GM19438 (cell line): ENCODE data around the gene C1QTNF6.
"Not testable (repeated sequence)": the region's sequence is repeated elsewhere in the genome, so short reads cannot be mapped to it uniquely, and the experiment has no call there.

Source experiments
- ATAC-seq: cut with Tn5 transposase; IDR thresholded peaks from one replicate; pipeline ENCODE4 v1.9.1; 2021; ENCODE audit warnings: low read depth; ENCODE audit not compliant: unreplicated experiment

C1QTNF6 gene

DNA sequence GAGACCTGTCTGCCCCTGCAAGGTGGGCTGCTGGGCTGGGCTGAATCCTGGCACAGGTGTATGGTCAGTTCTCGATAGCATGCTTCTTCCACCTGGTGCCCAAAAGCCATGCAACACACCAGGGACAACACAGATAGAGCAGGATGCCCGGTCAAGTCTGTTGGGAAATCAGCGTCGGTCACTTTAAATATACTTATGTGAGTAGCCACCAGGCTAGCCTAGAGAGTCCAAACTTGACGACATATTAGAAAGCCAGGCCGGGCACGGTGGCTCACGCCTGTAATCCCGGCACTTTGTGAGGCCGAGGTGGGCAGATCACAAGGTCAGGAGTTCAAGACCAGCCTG lies 8.9 kb downstream of the C1QTNF6 start:
- ATAC-seq, result no peak

DNA sequence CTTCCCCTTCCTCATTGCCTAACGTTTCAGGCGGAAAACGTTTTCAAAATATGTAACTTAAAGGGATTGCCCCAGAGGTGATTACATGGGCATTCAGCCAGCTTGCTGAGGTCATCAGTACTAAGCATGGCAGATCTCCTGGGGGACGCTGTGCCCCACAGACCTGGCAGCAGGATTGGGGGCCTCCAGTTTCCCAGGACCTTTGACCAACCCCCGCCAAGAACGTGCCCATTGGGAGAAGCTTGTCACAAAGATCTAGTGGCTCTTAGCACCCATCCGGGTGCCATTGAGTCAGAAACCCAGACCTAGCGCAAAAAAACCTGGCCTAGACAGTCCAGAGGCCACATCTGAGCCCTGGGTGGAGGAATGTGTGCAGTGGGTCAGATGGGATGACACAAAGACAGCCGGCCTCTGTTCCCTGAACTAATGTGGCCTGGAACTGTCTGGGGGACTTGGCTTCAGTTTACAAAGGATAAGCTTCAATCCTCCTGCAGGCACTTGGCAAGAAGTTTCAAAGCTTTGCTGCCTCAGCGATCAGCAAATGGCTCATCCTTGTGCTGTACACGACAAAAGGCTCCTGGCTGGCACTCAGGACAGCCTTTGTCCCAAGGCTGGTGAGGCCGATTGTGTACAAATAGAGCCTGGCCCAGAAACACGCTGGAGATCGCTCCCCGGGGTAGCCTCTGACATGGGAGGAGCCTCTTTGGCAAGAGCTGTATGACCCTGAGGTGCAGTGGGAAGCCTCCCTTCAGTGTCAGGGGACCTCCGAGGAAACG lies 9.5 kb downstream of the C1QTNF6 start:
- no peak for ATAC-seq

DNA sequence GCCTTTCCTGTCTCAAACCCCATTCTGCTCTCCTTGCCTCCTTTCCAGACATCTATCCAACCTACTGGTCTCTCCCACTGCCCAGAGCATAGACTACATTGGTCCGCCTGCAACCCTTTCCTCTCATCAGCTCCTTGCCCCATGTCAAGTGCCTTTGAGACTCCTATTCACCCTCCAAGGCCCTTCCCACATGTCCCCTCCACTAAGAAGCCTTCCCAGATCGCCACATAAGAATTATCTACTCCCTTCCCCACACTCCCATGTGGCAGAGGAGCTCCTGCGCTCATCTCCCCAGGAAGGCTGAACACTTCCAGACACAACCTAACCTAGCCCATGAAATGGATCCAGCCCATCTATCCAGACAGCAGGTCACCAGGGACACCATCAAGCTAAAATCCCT lies 10.3 kb downstream of the C1QTNF6 start:
- ATAC-seq, result no peak

DNA sequence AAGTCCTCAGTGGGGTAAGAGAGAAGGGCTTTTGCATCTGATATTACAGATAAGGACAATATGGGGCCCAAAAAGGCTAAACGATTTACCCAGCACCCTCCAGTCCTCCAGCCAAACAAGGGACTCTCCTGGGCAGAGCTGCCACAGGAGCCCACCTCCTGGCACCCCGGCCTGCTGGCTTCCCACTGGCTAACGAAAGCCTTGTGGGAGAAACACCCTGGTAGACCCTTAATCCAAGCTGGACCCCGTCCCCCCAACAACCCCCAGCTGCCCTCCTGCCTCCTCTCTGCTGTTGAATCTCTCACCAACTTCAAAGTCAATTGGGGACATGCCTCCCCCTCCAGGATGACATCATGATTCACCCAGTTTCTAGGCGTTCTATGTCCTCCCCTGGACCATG lies 10.8 kb downstream of the C1QTNF6 start:
- no peak for ATAC-seq

DNA sequence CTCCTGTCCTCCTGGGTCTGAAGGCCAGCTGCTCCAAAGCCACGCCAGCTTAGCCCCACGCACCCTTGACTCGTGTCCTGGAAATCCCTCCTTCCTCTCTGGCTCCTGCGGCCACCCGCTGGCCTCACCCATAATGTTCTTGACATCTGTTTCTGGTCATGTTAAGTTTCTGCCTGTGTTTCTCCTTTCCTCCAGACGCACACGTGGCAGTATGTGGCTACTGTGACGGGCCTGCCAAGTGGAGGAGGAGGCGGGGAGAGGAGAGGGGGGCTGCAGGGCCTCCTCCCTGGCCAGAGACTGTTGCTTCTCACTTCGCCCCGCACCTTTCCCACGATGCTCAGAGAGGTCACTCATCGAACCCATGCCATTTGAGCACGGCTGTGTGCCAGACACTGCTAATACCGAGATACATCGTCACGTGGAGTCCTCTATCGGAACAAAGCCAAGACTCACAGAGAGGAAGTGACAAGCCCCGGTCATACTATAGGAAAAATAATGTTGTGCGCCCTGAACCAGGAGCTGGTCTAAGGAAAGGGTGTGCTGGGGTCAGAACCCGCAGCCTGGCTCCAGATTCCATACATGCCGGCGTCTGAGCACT lies 11.5 kb downstream of the C1QTNF6 start:
- no peak for ATAC-seq

DNA sequence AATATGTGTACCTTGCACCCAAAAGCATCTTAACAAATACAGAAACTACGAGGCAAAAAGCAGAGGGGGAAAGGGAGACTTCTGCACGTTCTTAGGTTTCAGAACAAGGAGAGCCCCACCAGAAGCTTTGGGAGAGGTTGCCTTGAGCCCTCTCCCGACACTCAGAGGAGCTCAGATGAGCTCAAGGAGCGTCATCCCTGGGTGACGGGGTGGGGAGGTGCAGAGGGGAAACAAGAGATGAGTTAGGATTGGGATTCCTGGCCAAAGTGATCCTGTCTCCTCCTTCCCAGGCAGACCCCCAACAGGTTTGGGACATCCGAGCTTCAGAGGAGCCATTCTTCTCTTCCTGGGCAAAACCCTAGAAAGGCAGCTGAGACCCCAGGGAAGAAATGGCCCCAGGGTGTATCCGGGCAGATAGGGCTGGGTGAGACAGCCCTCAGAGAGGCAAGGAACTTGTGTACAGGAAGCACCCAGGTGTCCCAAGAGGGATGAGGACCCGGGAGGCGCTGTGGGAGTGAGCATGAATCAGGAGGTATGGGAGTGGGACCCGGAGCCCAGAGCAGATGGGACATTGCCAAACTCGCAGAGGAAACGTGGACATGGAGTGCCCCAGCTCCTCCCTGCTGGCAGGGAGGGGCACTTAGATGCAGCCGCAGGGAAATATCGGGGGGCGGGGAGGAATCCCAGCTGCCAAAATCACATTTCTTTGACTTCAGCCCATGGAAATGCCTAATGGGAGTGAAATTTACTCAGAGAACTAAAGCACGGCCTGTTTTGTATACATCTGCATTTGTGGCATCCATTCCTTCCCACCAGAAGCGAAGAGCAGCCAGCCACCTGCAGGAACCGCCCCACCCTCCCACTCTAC lies 12.4 kb downstream of the C1QTNF6 start:
- ATAC-seq, result no peak

DNA sequence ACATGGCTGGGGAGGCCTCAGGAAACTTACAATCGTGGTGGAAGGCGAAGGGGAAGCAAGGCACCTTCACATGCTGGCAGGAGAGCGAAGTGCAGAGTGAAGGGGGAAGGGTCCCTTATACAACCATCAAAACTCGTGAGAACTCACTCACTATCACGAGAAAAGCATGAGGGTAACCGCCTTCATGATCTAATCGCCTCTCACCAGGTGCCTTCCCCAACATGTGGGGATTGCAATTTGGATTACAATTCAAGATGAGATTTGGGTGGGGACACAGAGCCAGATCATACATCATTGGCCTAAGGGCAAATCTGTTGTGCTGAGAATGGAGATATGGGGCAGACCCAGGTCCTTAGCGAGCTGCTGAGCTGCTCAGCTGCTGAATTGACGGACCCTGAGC lies 13.1 kb downstream of the C1QTNF6 start:
- ATAC-seq, result no peak

DNA sequence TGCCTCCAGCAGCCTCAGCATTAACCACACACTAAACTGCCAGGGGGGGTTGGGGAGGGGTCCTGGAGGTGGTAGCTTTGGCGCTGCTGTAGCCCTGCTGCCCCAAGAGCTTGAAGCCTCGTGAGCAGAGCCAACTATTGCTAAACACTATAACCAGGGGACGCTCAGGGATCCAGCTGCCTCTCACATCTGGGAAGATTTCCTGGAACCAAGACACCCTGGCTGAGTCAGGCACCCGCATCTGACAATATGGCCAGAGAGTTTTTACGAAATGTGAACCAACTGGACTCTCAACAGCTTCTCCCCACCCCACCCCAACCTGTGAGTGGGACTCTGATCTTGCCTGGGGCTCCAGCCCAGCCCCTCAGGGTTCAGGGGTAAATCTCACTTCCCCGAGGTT lies 14.3 kb downstream of the C1QTNF6 start:
- ATAC-seq, result no peak

DNA sequence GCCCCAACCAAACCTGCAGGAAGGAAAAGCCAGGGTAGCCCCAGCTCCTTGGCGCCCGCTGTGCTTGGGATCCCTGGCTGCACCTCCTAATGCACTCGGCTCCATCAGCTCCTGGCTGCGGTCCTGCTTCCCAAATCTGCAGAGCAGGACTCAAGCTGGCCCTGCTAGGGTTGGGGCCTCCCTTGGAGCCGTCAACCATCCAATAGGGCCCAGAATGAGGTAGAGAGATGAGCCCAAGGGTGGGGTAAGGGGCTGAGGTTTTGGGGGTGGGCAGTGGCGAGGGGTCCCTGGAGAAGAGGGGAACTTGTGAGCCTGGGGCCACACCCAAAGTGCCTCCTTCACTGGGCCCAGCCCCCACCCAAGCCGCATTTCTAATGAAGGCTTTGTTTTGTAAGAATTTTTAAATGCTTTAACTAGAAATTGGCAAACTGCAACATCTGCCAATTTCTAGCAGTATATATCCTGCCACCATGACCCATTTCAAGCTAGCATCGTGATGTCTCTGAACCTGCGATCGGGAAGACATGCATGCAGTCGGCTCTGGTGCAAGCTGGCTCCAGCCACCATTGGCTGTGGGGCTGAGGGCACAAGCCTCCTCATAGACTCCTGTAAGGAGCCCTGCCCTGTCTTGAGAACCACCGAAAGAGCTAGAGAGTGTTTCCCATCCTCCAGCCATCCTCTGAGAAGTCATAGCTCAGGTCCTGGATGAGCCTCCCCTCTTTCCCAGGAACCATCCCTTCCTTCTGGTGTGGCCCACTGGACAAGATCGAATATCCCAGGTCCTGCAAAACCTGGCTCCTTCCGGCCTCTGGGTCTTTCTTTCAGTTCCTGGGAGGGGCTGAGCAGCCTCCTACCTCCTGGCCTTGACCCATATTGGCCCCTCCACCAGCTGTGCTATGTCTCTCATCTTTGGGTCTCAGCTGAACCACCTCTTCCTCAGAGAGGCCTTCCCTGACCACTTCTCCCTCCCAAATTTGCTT lies 15.5 kb downstream of the C1QTNF6 start:
- ATAC-seq, result no peak

DNA sequence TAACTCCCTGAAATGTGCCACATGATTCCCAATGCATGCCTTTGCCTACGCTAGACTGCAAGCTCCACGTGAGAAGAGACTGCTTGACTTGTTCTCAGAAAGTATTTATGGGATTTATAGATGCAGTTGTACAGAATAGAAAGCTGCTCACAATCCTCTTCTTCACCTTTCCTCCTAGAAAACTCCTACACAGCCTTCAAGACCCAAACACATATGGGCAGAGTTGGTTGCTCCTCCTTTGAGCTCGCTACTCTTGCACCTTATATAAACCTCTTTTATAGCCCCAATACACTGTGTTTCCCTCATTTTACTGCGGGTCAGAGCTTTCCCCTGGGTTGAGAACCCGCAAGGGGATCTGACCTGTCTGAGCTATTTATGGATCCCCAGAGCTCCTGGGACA lies 16.4 kb downstream of the C1QTNF6 start:
- ATAC-seq, result no peak

DNA sequence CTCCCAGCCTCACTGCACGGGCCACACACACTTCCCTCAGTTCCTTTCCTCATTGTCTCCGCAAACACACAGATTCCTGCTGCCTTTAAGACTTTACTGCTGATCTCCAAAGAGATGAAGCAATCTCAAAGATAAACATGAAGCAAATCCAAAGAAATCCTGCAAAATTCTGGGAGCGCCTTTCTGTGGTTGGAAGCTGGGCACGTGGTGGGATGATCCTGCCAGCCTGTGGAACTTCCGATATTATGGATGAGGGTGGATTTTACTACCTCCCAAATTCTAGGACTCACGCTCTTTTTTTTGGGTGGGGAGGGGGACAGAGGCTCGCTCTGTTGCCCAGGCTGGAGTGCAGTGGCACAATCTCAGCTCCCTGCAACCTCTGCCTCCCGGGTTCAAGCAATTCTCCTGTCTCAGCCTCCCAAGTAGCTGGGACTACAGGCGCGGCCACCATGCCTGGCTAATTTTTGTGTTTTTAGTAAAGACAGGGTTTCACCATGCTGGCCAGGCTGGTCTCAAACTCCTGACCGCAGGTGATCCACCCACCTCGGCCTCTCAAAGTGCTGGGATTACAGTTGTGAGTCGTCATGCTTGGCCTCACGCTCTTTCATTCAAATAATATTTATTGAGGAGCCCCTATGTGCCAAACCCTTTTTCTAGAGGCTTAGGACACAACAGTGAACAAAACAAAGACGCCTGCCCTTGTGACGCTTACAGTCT lies 17.2 kb downstream of the C1QTNF6 start:
- ATAC-seq, result not testable (repeated sequence)

DNA sequence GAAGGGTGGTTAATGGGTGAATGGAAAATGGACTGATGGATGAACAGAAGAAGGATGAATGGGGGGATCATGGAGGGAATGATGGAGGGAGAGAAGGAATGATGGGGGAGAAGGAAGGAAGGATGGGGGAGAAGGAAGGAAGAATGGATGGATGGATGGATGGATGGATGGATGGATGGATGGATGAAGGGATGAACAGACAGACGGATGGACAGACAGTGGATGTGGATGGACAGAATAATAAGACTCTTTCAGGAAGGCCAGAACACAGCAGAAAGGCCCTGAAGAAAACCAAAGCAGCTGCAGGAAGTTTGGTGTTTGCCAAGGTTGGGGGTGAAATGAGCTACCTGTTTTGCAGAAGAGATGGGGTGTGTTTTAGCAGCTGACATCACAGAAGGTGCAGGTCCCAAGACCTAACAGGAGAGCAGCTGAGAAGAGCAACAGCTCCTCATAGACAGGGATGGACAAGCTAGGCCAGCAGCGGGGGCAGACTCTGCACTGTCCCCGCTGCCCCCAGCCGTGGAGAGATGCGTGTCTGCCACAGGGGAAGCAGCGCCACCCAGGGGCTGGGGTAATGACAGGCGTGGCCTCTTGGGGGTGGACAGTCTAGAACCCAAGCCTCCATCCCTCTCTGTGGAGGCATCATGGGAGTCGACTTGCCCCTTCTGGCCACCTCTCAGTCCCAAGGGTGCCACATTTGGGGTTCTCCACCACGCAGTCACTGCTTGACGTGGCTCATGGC lies 17.9 kb downstream of the C1QTNF6 start:
- ATAC-seq, result no peak

DNA sequence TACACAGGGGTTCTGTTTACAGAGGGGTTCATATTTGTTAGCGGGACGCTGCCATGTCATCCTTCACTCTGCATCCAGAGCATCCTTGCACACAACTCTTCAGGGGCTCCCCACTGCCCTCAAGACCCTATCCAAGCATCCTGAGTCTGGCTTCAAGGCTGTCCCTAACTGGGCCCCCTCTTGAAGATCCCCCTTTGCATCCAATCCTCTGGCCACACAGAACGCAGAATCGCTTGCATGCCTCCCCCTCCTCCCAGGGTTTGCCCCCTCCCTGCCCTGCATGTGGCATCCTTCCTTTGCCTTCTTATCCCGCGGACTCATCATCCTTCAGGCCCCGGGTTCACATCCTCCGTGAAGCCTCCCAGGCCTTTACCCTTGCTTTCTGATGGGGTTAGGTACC lies 18.6 kb downstream of the C1QTNF6 start:
- no peak for ATAC-seq

DNA sequence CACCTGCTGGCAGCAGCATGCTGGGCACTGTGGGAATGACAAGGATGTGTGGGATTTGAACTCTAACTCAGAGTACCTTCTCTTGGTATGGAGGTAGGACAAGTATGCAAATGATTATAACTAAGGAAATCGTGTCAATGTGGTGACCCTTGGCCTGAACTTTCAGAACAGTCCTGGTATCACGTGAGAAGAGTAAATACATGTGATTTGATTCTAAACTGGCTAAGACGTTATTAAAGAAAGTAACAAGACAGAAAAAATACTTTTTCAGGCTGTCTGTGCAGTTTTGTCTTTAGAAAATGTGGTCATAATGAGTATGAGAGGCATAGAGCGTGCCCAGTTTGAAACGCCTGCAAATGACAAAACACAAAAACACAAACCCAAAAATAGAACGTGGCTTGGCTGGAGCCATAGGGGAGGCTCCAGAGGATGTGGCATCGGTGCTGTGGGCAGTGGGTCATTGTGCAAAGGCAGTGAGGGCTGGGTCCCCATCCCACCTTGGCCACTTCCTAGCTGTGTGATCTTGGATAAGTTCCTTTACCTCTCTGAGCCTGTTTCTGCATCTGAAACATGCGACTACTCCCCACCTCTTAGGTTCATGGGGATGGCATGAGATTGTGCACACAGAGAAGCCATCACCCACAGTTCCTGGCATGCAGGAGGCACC lies 19.9 kb downstream of the C1QTNF6 start:
- ATAC-seq, result no peak

DNA sequence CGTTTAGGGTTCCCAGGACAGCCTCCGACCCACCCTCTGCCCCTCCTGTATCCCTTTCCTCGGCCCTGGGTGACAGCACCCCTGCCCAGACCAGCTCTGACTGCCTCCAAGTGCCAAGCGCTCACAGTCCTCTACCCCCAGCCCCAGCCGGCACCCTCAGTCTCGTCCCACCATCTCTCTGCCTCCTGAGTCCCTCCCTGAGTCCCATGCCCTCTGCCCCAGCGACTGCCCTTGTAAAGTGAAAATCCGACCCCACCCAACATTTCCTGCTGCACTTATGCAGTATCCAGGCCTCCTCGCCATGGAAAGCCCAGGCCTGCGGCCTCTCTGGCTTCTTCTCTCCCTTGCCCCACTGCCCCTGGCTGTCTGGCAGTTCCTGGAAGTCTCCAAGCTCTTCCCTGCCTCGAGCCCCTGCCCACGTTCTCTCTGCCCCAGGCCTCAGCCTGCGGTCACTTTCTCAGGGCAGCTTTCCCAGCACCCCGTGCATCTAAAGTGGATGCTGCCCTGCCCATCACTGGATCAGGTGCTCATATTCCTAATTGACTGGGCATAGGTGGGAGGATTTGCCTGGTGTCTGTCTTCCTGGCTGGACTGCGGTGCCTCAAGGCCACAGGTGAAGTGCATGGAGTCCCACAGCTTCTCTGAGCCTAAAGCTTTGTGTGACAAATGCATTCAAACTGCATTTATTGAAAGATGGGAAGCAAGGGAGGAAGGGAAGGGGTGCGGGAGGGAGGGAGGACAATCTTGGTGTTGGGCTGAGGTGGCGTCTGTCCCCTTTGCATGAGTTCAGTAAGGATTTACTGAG lies 20.7 kb downstream of the C1QTNF6 start:
- no peak for ATAC-seq

DNA sequence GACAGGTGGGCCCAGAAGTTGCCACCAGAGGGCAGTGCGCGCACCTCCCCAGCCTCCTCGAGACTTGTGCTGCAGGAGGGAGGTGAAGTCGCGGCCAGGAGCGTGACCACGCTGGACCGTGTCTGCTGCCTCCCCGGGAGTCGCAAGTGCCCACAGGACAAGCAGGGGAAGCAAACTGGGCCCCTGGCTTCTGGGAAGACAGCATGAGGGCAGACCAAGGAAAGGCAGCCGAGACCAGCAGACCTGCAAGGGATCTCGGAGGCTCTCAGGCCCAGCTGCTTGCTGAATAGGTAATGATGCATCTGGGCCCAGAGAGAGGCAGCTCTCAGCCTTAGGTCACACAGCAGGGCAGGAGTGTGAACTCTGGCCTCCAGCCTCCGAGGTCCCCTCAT lies 21.4 kb downstream of the C1QTNF6 start:
- no peak for ATAC-seq

DNA sequence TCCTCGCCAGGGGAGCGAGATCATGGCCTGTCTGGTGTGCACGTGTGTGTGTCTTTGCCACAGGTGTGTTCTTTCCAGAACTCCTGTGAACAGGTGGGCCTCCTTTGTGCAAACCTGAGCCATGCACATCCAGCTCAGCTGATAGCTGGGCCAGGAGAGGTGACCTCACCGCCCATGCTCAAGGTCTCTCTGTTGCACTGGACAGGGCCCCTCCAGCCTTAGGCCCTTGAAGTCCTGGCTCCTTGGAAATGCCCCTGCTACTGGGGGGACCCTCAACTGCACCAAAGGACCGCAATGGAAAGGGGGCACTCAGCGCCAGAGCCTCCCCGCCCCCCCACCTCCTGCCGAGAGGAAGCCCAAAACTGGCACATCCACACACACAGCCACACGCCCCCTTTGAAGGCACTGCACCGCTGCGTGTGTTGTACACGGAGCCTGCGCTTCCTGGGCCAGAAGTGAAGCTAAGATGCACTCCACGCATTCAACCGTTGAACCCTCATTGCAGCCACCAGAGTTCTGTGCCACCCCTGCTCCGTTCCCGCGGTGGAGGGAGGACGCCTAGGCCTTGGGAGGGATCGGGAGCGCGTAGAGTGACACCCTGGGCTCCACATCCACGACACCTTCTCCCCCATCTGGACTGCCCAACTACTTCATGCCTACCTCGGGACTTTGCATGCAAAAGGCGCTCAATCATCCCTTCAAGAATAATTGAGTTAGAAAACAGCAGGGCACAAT lies 21.9 kb downstream of the C1QTNF6 start:
- no peak for ATAC-seq
